GM19099 (cell line): ENCODE measurements around the gene NKD1.

Experiments
- POLR2A ChIP-seq: IDR thresholded peaks from 3 replicates; pipeline ENCODE4 v1.6.1; 2011; ENCODE audit warnings: low read depth; ENCODE audit not compliant: insufficient read length; ENCODE audit errors: extremely low read depth

The NKD1 gene

DNA sequence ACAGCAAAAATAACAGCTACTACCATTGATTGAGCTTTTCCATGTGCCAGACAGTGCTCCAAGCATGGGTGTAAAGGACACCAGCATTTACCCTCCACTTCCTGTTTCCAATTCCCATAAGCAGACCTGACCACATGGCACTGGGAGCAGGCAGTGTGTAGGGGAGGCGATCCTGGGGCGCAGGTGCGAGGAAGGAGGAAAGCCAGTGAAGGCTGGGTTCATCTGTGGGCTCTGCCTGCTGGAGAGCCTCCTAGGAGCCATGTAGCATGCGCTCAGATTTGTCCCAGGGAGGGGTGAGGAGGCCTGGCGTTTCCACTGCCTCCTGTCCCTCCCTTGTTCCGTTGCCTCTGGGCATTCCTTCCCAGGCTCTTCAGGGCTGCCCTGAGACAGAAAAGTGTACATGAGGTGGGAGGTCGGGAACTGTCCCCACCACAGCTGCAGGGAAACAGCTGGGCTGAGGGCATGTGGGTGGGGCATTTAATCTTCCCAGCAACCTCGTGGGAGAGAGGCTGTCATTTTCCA lies 76.3 kb downstream of the NKD1 start:
- TF ChIP-seq POLR2A = no peak

DNA sequence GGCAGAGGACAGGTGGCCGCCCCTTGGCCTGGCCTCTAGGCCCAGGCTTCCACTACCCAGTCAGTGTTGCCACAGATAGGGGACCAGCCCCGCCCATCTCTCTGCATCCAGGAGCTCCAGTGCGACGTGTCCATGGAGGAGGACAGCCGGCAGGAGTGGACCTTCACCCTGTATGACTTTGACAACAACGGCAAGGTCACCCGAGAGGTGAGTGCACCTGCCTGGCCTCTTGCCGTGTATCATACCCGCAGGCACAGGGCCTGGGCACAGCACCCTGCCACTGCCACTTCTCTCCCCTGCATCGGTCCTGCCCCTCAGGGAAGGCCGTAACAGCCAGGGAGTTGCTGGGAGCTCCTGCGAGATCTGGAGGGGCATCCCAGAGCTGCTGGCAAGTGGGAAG lies 77.2 kb downstream of the NKD1 start:
- no peak for TF ChIP-seq POLR2A

DNA sequence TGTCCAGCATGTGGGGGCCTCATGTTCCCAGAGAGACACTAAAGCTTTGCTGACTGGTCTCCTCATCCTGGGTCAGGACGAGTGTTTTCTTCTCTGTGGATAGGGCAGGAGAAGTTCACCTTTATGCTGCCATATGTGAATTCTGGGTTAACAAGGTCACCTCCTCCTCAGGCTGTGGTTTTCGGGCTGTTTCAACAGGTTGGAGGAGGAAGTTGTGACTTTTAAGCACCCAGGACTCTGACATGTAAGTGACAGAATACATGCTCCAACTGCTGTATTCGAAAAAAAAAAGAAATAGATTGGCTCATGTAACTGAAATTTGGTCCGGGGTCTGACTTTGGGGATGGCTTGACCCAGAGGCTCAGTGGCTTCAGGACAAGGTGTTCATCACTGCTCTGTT lies 78.7 kb downstream of the NKD1 start:
- TF ChIP-seq POLR2A = no peak

DNA sequence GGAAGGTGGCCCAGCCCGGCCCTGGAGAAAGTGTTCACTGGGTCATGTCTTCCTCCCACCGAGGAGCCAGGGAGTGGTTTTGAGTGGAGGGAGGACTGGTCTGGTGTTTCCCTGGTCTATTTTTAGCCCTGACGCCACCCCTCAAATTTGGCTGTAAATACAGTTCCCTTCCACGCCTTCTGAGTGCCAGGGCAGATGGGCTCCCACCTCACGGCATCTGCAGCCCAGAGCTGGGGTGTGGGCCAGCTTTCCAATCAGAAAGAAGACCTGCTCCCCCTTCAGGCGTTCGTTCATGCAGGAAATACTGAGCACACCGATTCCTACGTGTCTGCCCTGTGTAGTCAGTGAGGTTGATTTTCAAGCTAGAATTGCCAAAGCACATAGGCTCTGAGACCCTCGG lies 79.2 kb downstream of the NKD1 start:
- TF ChIP-seq POLR2A = no peak

DNA sequence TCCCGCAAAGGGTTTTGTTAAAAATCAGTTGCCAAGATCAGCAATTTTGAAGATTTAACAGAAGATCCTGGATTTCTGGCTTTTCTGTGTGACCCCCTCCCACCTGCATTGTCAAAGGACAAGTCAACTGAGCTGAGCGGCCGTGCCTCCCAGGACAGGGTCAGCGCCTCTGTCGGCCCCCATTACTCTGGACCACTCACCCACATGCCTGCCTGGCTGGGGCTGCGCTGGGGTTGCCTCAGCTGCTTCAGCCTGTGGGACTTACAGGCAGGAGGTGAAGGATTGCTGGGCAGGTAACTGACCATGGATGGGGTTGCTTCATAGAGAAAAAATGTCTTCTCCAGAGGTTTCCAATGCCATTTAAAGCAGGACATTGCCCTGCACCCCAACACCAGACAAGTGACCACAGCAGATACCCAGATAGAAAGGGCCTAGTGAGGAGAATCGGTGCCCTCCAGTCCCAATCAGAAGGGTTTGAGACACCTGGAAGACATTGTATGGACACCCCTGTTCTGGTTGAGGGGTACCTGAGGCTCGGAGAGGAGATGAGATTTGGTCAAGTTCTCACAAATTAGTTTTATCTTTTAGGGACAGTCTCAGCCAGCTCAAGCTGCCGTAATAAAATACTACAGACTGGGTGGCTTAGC lies 80.1 kb downstream of the NKD1 start:
- no peak for TF ChIP-seq POLR2A

DNA sequence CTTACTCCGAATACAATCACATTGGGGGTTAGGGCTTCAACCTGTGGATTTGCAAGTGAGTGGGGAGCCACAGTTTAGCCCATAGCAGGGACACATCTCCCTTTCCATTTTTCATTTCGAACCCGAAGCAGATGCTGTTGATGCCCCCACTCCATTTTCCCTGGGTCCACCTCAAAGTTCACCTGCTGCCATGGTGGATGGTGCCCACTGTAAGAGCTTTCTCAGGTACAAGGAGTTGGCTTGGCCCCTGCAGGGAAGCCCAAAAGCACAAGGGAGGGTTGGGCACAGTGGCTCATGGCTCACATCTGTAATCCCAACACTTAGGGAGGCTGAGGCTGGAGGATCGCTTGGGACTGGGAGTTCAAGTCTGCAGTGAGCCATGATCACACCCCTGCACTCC lies 81.1 kb downstream of the NKD1 start:
- no peak for TF ChIP-seq POLR2A

DNA sequence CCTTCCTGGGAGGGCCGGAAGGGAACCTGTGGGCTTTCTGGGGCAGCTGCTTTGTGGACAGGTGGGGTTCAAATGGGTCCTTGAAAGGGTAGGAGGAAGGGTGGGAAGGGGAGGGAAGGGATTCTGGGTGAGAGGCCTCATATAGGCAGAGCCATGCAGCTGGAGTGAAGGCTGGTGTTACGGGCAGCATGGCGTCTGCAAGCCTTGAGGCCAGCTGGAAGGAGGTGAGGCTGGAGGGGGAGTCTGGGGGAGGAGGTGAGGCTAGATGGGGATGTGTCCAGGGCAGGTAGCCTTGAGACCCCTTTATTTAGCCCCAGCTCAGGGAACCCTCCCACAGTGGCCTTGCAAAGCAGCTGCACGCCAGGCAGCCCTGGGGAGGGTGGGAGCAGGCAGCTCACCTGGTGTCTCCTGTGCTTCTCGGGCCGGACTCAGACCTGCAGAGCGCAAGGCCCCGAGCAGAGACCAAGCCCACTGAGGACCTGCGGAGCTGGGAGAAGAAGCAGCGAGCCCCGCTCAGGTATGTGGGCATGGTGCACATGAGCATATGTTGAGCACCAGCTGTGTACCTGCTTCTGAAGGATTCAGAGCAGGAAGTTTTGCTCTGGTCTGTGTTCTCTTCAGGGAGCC lies 82.3 kb downstream of the NKD1 start:
- no peak for TF ChIP-seq POLR2A

DNA sequence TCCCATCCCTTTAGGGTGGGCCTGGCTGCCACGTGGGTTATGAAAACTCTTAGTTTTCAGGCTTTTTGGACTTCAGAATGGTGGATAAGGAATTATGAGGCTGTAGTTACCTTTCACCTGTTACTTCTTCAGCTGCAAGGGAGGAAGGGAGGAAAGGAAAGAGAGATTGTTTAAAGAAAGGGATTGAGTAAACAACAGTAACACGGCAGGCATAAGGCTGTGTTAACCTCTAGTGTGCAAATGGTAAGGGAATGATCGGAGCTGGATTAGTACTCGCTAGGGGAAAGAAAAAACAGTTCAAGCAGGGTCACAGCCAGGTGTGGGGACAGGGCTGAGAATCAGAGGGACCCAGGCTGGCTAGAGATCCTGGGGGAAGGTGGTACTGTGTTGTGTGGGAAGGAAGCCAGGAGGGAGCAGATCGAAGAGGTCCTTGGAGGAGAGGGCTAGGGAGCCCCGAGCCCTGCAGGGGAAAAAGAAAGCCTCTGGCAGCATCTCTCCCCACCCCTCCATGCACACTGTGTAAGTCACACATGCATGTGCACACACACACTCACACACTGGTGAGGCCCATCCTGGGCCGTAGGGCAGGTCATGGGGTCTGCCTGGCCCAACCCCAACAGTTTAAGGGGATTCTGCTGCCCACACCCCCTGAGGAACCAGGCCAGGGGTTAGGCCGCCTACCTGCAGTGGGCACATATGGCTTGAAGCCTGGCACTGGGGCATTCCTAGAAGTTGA lies 83.2 kb downstream of the NKD1 start:
- TF ChIP-seq POLR2A = no peak

DNA sequence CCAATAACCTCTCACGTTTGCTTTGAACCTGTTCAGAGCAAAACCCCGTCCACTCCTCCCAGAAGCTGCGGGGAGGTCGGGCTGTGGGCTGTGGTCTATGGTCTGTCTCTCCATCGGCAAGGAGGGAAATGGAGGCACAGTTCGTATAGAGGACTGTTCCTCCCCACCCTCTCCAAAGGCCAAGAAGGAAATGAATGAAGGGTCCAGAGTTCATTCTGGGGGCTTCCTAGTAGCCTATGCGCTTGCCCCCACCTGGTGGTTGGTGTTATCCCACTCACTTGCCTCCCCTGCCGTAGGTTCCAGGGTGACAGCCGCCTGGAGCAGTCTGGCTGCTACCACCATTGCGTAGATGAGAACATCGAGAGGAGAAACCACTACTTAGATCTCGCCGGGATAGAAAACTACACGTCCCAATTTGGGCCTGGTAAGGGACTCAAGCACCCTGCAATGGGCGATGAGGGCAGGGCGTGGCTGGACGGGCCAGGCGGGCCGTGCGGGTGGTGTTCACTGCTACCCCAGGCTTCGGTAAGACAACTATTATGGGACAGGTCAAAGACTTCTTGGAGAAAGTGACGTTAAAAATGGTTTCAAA lies 83.9 kb downstream of the NKD1 start:
- no peak for TF ChIP-seq POLR2A

DNA sequence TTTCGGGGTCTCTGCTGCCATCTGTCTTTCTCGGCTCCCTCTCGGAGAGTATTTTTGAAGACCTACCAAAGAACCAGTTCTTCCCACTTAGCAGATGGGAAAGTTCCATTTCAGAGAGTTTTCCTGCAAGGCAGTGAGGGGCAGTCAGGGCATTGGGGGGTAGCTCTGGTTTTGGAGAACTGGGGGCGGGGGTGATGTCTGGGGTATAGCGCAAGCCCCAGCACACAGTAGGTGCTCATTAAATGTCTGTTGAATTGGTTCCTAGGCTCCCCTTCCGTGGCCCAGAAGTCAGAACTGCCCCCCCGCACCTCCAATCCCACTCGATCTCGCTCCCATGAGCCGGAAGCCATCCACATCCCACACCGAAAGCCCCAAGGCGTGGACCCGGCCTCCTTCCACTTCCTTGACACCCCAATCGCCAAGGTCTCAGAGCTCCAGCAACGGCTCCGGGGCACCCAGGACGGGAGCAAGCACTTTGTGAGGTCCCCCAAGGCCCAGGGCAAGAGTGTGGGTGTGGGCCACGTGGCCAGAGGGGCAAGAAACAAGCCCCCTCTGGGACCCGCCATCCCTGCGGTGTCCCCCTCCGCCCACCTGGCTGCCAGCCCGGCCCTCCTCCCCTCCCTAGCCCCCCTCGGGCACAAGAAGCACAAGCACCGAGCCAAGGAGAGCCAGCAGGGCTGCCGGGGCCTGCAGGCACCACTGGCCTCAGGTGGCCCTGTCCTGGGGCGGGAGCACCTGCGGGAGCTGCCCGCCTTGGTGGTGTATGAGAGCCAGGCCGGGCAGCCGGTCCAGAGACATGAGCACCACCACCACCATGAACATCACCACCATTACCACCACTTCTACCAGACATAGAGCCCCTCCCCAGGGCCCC lies 85.0 kb downstream of the NKD1 start:
- TF ChIP-seq POLR2A = no peak

DNA sequence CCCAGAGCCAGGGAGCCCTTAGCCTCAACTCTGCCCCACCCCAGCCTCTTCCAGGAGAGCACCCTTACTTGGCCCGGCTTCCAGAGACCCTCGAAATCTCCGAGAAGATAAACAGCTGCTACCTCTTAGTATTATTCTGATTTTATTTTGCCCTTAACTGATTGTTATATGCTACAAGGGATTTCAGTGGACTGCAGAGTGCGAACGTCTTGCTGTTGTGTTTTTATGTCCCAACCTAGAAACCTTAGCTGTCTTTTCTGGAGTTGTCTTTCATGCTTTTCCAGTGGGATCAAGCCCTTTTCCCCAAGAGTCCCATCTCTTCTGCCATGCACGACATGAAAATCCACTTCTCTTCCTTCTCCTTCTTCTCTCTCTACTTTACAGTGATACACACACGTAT lies 85.9 kb downstream of the NKD1 start:
- no peak for TF ChIP-seq POLR2A

DNA sequence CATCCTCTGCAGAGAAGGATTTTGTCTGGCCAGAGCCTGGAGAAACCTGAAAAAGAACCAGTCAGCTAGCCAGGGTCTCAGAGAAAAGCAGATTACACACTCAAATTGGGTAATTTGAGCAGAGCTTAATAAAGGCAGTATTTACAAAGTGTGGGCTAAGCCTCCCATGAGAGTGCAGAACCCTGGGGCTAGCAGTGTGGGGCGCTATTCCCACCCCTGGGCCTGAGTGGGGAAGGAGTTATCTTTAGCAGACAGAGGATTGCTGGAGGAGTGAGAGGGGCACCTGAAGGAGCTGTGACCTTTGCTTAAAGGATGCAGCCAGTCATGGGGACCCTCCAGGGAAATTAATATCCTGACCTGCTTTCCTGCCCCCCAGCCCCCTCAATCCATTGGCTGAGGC lies 86.8 kb downstream of the NKD1 start:
- no peak for TF ChIP-seq POLR2A

DNA sequence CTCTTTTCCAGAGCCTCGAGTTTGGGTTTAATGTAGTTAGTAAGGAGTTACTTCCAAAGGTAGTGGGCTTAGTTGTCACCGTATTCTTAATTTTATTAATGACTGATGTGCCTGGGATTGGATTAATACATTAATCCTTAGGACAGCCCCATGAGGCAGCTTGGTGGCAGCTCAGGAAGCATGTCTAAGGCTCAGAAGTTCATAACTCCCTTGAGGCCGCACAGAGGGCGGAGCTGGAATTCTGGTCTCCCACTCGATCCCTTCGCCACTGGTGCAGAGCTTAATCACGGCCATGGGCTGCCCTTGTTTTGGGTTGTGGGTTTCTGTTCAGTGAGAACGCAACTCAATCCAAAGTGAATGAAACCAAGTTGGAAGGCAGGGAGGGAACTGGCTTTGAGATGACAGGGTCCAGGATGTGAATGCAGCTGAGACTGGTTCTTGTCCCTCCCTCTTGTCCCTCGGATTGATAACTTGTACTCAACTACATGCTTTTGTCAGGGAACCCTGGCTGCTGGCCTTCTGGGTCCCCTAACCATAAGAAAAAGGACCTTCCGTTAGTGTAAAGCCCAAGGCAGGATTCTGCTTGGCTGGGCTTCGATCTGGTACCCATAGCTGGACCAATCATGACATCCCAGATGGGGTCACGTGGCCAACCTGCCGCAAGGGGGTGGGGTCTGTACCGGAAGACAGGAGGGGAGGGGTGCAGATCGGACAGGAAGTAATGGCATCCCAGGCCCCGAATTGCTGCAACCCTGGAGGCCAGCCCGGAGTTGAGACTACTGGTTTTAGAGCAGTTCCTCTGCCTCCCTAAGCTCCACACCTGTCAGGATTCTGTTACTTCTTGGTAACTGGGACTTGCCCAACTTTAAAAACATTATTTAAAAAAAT lies 87.6 kb downstream of the NKD1 start:
- TF ChIP-seq POLR2A = no peak
